Activated T-cell treated with anti-CD3 and anti-CD28 coated beads for 48 hours (primary cell): ENCODE measurements around the gene HMCN1.
"Not testable (repeated sequence)": the region's sequence is repeated elsewhere in the genome, so short reads cannot be mapped to it uniquely, and the experiment has no call there.

Source experiments
- DNase-seq: peaks from one replicate; pipeline ENCODE4 v3.0.0-alpha.2; 2020; ENCODE audit warnings: low read depth

Gene HMCN1

GRCh38 chr1:185853739-185854138 is 119.5 kb downstream of the HMCN1 start:
- no peak for DNase-seq

GRCh38 chr1:185856482-185856881 is 122.3 kb downstream of the HMCN1 start:
- no peak for DNase-seq

- DNase-seq, result no peak
These were observed 123.3 kb downstream of the HMCN1 start for GRCh38 chr1:185857442-185857841.

- DNase-seq, result no peak
These were observed 126.1 kb downstream of the HMCN1 start for GRCh38 chr1:185860311-185860710.

- DNase-seq, result no peak
These were observed 126.7 kb downstream of the HMCN1 start for GRCh38 chr1:185860859-185861258.

GRCh38 chr1:185861630-185862029 is 127.4 kb downstream of the HMCN1 start:
- no peak for DNase-seq

- no peak for DNase-seq
These were observed 128.0 kb downstream of the HMCN1 start for GRCh38 chr1:185862235-185862634.

- no peak for DNase-seq
These were observed 130.1 kb downstream of the HMCN1 start for GRCh38 chr1:185864331-185864730.

- DNase-seq, result no peak
These were observed 130.8 kb downstream of the HMCN1 start for GRCh38 chr1:185864889-185865517.

- no peak for DNase-seq
These were observed 135.4 kb downstream of the HMCN1 start for GRCh38 chr1:185869590-185869989.

GRCh38 chr1:185871627-185872150 is 137.5 kb downstream of the HMCN1 start:
- no peak for DNase-seq

GRCh38 chr1:185874246-185874645 is 140.1 kb downstream of the HMCN1 start:
- DNase-seq, result no peak

GRCh38 chr1:185880330-185880729 is 146.1 kb downstream of the HMCN1 start:
- no peak for DNase-seq

- DNase-seq, result no peak
These were observed 146.7 kb downstream of the HMCN1 start for GRCh38 chr1:185880779-185881333.

- DNase-seq, result no peak
These were observed 151.9 kb downstream of the HMCN1 start for GRCh38 chr1:185886046-185886445.

- no peak for DNase-seq
These were observed 152.5 kb downstream of the HMCN1 start for GRCh38 chr1:185886671-185887070.

GRCh38 chr1:185892831-185893403 is 158.7 kb downstream of the HMCN1 start:
- DNase-seq, result not testable (repeated sequence)

GRCh38 chr1:185894791-185895190 is 160.6 kb downstream of the HMCN1 start:
- DNase-seq, result no peak

GRCh38 chr1:185895208-185895900 is 161.2 kb downstream of the HMCN1 start:
- no peak for DNase-seq

- no peak for DNase-seq
These were observed 162.7 kb downstream of the HMCN1 start for GRCh38 chr1:185896863-185897262.

- no peak for DNase-seq
These were observed 172.0 kb downstream of the HMCN1 start for GRCh38 chr1:185906186-185906585.

- no peak for DNase-seq
These were observed 173.1 kb downstream of the HMCN1 start for GRCh38 chr1:185907246-185907645.

GRCh38 chr1:185911978-185912377 is 177.8 kb downstream of the HMCN1 start:
- no peak for DNase-seq
